ENCODE results near the gene MCF2L2.

DNA sequence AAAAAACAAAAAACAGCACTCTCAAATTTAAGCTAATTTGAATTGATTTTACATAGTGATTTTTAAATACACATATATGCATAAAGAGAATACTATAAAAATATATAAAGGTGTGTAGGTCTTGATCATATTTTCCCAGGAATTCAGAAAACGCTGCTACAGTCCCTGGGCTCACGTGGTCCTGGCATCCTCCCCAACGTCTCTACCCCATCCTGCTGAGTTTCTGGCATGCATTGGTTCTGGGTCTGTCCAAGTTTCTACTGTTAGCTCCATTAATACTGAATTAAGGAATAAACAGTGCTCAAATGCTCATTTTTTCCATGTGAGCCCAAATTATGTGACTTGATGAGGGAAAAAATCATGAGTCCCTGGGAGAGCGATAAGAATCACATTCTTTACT is 233.2 kb downstream of the MCF2L2 start:
- TF ChIP-seq, protein P1, sequence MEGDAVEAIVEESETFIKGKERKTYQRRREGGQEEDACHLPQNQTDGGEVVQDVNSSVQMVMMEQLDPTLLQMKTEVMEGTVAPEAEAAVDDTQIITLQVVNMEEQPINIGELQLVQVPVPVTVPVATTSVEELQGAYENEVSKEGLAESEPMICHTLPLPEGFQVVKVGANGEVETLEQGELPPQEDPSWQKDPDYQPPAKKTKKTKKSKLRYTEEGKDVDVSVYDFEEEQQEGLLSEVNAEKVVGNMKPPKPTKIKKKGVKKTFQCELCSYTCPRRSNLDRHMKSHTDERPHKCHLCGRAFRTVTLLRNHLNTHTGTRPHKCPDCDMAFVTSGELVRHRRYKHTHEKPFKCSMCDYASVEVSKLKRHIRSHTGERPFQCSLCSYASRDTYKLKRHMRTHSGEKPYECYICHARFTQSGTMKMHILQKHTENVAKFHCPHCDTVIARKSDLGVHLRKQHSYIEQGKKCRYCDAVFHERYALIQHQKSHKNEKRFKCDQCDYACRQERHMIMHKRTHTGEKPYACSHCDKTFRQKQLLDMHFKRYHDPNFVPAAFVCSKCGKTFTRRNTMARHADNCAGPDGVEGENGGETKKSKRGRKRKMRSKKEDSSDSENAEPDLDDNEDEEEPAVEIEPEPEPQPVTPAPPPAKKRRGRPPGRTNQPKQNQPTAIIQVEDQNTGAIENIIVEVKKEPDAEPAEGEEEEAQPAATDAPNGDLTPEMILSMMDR (IDR thresholded peaks at IDR 0.05): no peak
- no peak for TF ChIP-seq POLR2A (IDR thresholded peaks at IDR 0.05)

Measured in thyroid gland (tissue), 4 donors.